ENCODE measurements around the gene CUL2. TPM values are rescaled to one million over a fixed set of nuclear protein-coding genes. Genes with fewer than 3 reads are reported as not detected.

CUL2 gene
- total and polyA plus RNA-seq, 11 donors, result 7.1 to 42.2 (median 31.6) TPM

DNA sequence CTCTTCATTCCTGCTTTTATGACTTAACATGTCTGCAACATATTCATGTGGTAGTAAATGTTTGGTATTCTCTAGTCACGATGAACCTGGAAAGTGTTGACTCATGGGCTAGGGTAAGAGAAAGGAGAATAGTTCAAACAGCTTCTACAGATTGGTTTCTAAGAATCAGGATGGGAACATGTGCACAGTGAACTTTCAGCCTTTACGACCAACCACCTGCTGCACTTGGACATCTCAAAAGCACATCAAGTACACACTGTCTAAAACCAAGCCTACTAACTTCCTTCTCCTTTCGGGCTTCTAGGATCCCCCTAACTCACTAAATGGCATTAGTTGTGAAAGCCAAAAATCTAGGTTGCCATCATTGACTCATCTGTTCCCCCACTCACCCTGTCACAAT, 85.5 kb downstream of the CUL2 start:
- 93 to 97% (median 96%) methylated on average over 3 of the region's 3 CpGs for WGBS, 4 donors
- no peak for TF ChIP-seq POLR2A (IDR thresholded peaks at IDR 0.05)
- TF ChIP-seq, protein P1, sequence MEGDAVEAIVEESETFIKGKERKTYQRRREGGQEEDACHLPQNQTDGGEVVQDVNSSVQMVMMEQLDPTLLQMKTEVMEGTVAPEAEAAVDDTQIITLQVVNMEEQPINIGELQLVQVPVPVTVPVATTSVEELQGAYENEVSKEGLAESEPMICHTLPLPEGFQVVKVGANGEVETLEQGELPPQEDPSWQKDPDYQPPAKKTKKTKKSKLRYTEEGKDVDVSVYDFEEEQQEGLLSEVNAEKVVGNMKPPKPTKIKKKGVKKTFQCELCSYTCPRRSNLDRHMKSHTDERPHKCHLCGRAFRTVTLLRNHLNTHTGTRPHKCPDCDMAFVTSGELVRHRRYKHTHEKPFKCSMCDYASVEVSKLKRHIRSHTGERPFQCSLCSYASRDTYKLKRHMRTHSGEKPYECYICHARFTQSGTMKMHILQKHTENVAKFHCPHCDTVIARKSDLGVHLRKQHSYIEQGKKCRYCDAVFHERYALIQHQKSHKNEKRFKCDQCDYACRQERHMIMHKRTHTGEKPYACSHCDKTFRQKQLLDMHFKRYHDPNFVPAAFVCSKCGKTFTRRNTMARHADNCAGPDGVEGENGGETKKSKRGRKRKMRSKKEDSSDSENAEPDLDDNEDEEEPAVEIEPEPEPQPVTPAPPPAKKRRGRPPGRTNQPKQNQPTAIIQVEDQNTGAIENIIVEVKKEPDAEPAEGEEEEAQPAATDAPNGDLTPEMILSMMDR (IDR thresholded peaks at IDR 0.05), result no peak
- Histone ChIP-seq H3K36me3 (peaks cover 0 to 22% (median 12%) of the 10 kb centered on the region in 9 donors), H3K27me3 (no peaks in the 10 kb centered on the region), H3K27ac (no peak overlapping the region), H3K9me3 (no peaks in the 10 kb centered on the region), H3K4me3 (no peak overlapping the region), H3K4me1 (no peaks in the 10 kb centered on the region)
- ATAC-seq (no peak), DNase-seq (no peak)
- intact Hi-C loops (cut with DNase I), result no loop called here

DNA sequence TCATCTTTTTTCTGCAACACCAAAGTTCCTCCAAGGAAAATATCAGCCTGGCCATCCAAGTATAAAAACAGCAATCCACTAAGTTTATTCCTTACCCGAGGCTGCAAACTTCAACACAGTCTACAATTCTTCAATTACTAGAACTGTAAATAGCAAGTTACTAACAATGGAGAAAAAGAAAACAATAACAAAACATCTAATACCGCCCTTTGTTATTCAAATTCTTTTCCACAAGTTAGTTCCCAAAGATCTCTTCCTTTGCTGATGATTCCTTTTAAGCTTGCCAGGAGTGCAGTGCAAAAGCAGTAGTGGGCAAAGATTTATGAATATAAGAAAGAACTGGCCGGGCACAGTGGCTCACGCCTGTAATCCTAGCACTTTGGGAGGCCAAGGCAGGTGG, 86.2 kb downstream of the CUL2 start:
- 91 to 93% (median 92%) methylated on average over 4 of the region's 4 CpGs for WGBS, 4 donors
- H3K27ac ChIP-seq, result no peak overlapping the region
- intact Hi-C loops (cut with DNase I), result no loop called here
- no peak for DNase-seq
- H3K4me3 ChIP-seq, result no peak overlapping the region
- peaks cover 0 to 16% (median 8%) of the 10 kb centered on the region in 9 donors for H3K36me3 ChIP-seq
- no peak for ATAC-seq
- no peaks in the 10 kb centered on the region for H3K9me3 ChIP-seq
- no peaks in the 10 kb centered on the region for H3K4me1 ChIP-seq
- no peaks in the 10 kb centered on the region for H3K27me3 ChIP-seq
- no peak for TF ChIP-seq POLR2A (IDR thresholded peaks at IDR 0.05)
- TF ChIP-seq, protein P1 (IDR thresholded peaks at IDR 0.05), result no peak

DNA sequence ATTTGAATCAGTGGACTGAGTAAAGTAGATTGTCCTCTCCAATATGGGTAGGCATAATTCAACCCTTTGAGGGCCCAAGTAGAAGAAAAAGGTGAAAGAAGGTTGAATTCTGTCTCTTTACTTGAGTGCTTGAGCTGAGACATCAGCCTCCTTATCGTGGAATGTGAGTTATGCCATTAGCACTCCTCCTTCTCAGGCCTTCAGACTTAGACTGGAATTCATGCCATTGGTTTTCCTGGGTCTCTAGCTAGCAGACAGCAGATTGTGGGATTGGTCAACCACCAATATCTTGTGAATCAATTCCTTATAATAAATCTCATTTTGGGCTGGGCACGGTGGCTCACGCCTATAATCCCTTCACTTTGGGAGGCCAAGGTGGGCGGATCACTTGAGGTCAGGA, 89.2 kb downstream of the CUL2 start:
- Histone ChIP-seq H3K4me1 (no peaks in the 10 kb centered on the region), H3K36me3 (no peaks in the 10 kb centered on the region), H3K9me3 (no peaks in the 10 kb centered on the region), H3K4me3 (no peak overlapping the region), H3K27ac (no peak overlapping the region), H3K27me3 (no peaks in the 10 kb centered on the region)
- TF ChIP-seq, protein P1 (IDR thresholded peaks at IDR 0.05), result no peak
- TF ChIP-seq POLR2A (IDR thresholded peaks at IDR 0.05), result no peak
- 86 to 88% (median 86%) methylated on average over 4 of the region's 4 CpGs for WGBS, 4 donors
- intact Hi-C loops (cut with DNase I), result no loop called here
- DNase-seq, result no peak
- ATAC-seq, result no peak

- no peak overlapping the region for H3K4me3 ChIP-seq
- H3K27me3 ChIP-seq, result no peaks in the 10 kb centered on the region
- H3K9me3 ChIP-seq, result no peaks in the 10 kb centered on the region
- no peak for TF ChIP-seq POLR2A (IDR thresholded peaks at IDR 0.05)
- TF ChIP-seq, protein P1 (IDR thresholded peaks at IDR 0.05), result no peak
- ATAC-seq, result no peak
- 78 to 91% (median 86%) methylated on average over 5 of the region's 5 CpGs for WGBS, 4 donors
- peaks cover 0 to 4% (median 0%) of the 10 kb centered on the region in 12 donors for H3K4me1 ChIP-seq
- no peak overlapping the region for H3K27ac ChIP-seq
- intact Hi-C loops (cut with DNase I), result loop anchor here in 1 of 10 donors (5.0 kb wide), 1 partner anchor 218 kb away; no protein-coding TSS in a partner anchor
- no peaks in the 10 kb centered on the region for H3K36me3 ChIP-seq
- DNase-seq, result no peak
Measured at GRCh38 chr10:34999532-34999931, 90.6 kb downstream of the CUL2 start.
